IPS-15b (cell line): ENCODE results near the gene SNU13.
"Not testable (repeated sequence)": the region's sequence is repeated elsewhere in the genome, so short reads cannot be mapped to it uniquely, and the experiment has no call there.

Experiments
- H3K27me3 ChIP-seq: one replicate; pipeline ENCODE4 v1.6.1; 2013; ENCODE audit warnings: low read length; ENCODE audit not compliant: control insufficient read depth, insufficient read depth
- H3K36me3 ChIP-seq: one replicate; pipeline ENCODE4 v1.6.1; 2013; ENCODE audit warnings: low read length; ENCODE audit not compliant: control insufficient read depth, insufficient read depth
- H3K4me1 ChIP-seq: one replicate; pipeline ENCODE4 v1.6.1; 2013; ENCODE audit warnings: mild to moderate bottlenecking, low read length; ENCODE audit not compliant: control insufficient read depth, insufficient read depth
- H3K4me3 ChIP-seq: one replicate; pipeline ENCODE4 v1.5.1; 2013; ENCODE audit warnings: low read depth, low read length
- H3K9ac ChIP-seq: one replicate; pipeline ENCODE4 v1.6.1; 2013; ENCODE audit warnings: low read depth, mild to moderate bottlenecking, low read length
- H3K9me3 ChIP-seq: one replicate; pipeline ENCODE4 v1.6.1; 2013; ENCODE audit warnings: mild to moderate bottlenecking, low read length; ENCODE audit not compliant: control insufficient read depth, insufficient read depth

SNU13 gene

GRCh38 chr22:41697126-41697775 is 8.6 kb upstream of the SNU13 start:
- no peaks in the 10 kb centered on the region for H3K4me1 ChIP-seq
- H3K27me3 ChIP-seq: no peaks in the 10 kb centered on the region
- H3K4me3 ChIP-seq: no peak overlapping the region
- H3K9me3 ChIP-seq: no peaks in the 10 kb centered on the region
- H3K9ac ChIP-seq: no peak overlapping the region
- H3K36me3 ChIP-seq: no peaks in the 10 kb centered on the region

GRCh38 chr22:41696703-41697102 is 8.0 kb upstream of the SNU13 start:
- Histone ChIP-seq H3K27me3 (no peaks in the 10 kb centered on the region), H3K4me1 (no peaks in the 10 kb centered on the region), H3K36me3 (no peaks in the 10 kb centered on the region), H3K9ac (no peak overlapping the region), H3K4me3 (no peak overlapping the region), H3K9me3 (no peaks in the 10 kb centered on the region)

GRCh38 chr22:41695211-41695610 is 6.5 kb upstream of the SNU13 start:
- no peaks in the 10 kb centered on the region for H3K27me3 ChIP-seq
- no peaks in the 10 kb centered on the region for H3K4me1 ChIP-seq
- H3K9ac ChIP-seq: no peak overlapping the region
- no peak overlapping the region for H3K4me3 ChIP-seq
- no peaks in the 10 kb centered on the region for H3K36me3 ChIP-seq
- H3K9me3 ChIP-seq: no peaks in the 10 kb centered on the region

- H3K27me3 ChIP-seq: no peaks in the 10 kb centered on the region
- no peaks in the 10 kb centered on the region for H3K36me3 ChIP-seq
- peaks cover 6% of the 10 kb centered on the region for H3K4me1 ChIP-seq
- no peak overlapping the region for H3K9ac ChIP-seq
- no peaks in the 10 kb centered on the region for H3K9me3 ChIP-seq
- H3K4me3 ChIP-seq: no peak overlapping the region
Measured at GRCh38 chr22:41690476-41690875, 1.8 kb upstream of the SNU13 start.

- Histone ChIP-seq H3K9ac (peak overlapping the region; percentile 87), H3K27me3 (no peaks in the 10 kb centered on the region), H3K36me3 (no peaks in the 10 kb centered on the region), H3K9me3 (no peaks in the 10 kb centered on the region), H3K4me1 (peaks cover 6% of the 10 kb centered on the region), H3K4me3 (peak overlapping the region; percentile 90)
Measured at GRCh38 chr22:41687901-41688364, 734 bp downstream of the SNU13 start.

GRCh38 chr22:41686890-41687289 is 1.8 kb downstream of the SNU13 start:
- H3K27me3 ChIP-seq, H3K4me3 ChIP-seq, H3K9me3 ChIP-seq, H3K36me3 ChIP-seq, H3K4me1 ChIP-seq: not testable (repeated sequence)
- H3K9ac ChIP-seq: peak overlapping the region; percentile 87

GRCh38 chr22:41684194-41684593 is 4.5 kb downstream of the SNU13 start:
- H3K9me3 ChIP-seq: no peaks in the 10 kb centered on the region
- H3K36me3 ChIP-seq: peaks cover 2% of the 10 kb centered on the region
- no peak overlapping the region for H3K4me3 ChIP-seq
- H3K9ac ChIP-seq: no peak overlapping the region
- no peaks in the 10 kb centered on the region for H3K27me3 ChIP-seq
- peaks cover 6% of the 10 kb centered on the region for H3K4me1 ChIP-seq

- Histone ChIP-seq H3K4me3 (no peak overlapping the region), H3K36me3 (peaks cover 3% of the 10 kb centered on the region)
Measured at GRCh38 chr22:41683616-41684015, 5.1 kb downstream of the SNU13 start.

GRCh38 chr22:41683052-41683451 is 5.6 kb downstream of the SNU13 start:
- H3K4me1 ChIP-seq: peaks cover 6% of the 10 kb centered on the region

More at GRCh38 chr22:41683616-41684015, 5.1 kb downstream of the SNU13 start:
- Histone ChIP-seq H3K9me3 (no peaks in the 10 kb centered on the region), H3K27me3 (no peaks in the 10 kb centered on the region), H3K9ac (no peak overlapping the region), H3K4me1 (peaks cover 6% of the 10 kb centered on the region)

GRCh38 chr22:41682033-41682807 is 6.4 kb downstream of the SNU13 start:
- H3K4me1 ChIP-seq: peaks cover under 1% of the 10 kb centered on the region
- H3K27me3 ChIP-seq: no peaks in the 10 kb centered on the region
- H3K36me3 ChIP-seq: peaks cover 7% of the 10 kb centered on the region
- no peaks in the 10 kb centered on the region for H3K9me3 ChIP-seq
- H3K9ac ChIP-seq: peak overlapping the region; percentile 54
- peak overlapping the region; percentile 88 for H3K4me3 ChIP-seq

More at GRCh38 chr22:41683052-41683451, 5.6 kb downstream of the SNU13 start:
- H3K9ac ChIP-seq: peak overlapping the region; percentile 37
- no peaks in the 10 kb centered on the region for H3K9me3 ChIP-seq
- peak overlapping the region; percentile 88 for H3K4me3 ChIP-seq
- H3K36me3 ChIP-seq: peaks cover 7% of the 10 kb centered on the region
- H3K27me3 ChIP-seq: no peaks in the 10 kb centered on the region

GRCh38 chr22:41681616-41682015 is 7.1 kb downstream of the SNU13 start:
- peak overlapping the region; percentile 88 for H3K4me3 ChIP-seq
- no peaks in the 10 kb centered on the region for H3K27me3 ChIP-seq
- H3K36me3 ChIP-seq: peaks cover 7% of the 10 kb centered on the region
- H3K4me1 ChIP-seq: no peaks in the 10 kb centered on the region
- no peak overlapping the region for H3K9ac ChIP-seq
- H3K9me3 ChIP-seq: no peaks in the 10 kb centered on the region

GRCh38 chr22:41676134-41676533 is 12.5 kb downstream of the SNU13 start:
- H3K27me3 ChIP-seq: no peaks in the 10 kb centered on the region
- no peaks in the 10 kb centered on the region for H3K4me1 ChIP-seq
- no peaks in the 10 kb centered on the region for H3K9me3 ChIP-seq
- no peak overlapping the region for H3K4me3 ChIP-seq
- H3K36me3 ChIP-seq: peaks cover 15% of the 10 kb centered on the region
- H3K9ac ChIP-seq: no peak overlapping the region
